Fibroblast of lung (primary cell): ENCODE results near the gene WNT3A.

Experiments
- CTCF ChIP-seq, 2 donors: IDR thresholded peaks in 1 of 2; conservative IDR thresholded peaks in 1 of 2; 1 replicate in 1 of 2; 2 replicates in 1 of 2; pipeline ENCODE4 v1.5.1; 2011 to 2012; ENCODE audit warnings: low read length in 2 of 2, control low read depth in 1 of 2, inconsistent platforms in 1 of 2, low read depth in 1 of 2, mild to moderate bottlenecking in 1 of 2
- EZH2 ChIP-seq: IDR thresholded peaks from 2 replicates; pipeline ENCODE4 v1.5.1; 2012; ENCODE audit warnings: low read length, control low read depth, mild to moderate bottlenecking; ENCODE audit errors: missing control alignments

GRCh38 chr1:228000416-228000815 is 6.4 kb upstream of the WNT3A start:
- TF ChIP-seq CTCF (conservative IDR thresholded peaks at IDR 0.05 in 1 of 2, IDR thresholded peaks at IDR 0.05 in 1 of 2; ENCODE audit: low read depth in 1 of 2, low read length in 2 of 2) (no peak), EZH2 (no peak)
